HUDEP-2 (cell line): Measurements from ENCODE around the gene KCNH2.
"Not testable (repeated sequence)": the region's sequence is repeated elsewhere in the genome, so short reads cannot be mapped to it uniquely, and the experiment has no call there.

Source experiments
- DNase-seq, 76 experiments: peaks; one replicate each; lab custom pipeline; 2025; ENCODE audit not compliant: unreplicated experiment in 76 of 76; lab: John Stamatoyannopoulos, UW

The KCNH2 gene

DNA sequence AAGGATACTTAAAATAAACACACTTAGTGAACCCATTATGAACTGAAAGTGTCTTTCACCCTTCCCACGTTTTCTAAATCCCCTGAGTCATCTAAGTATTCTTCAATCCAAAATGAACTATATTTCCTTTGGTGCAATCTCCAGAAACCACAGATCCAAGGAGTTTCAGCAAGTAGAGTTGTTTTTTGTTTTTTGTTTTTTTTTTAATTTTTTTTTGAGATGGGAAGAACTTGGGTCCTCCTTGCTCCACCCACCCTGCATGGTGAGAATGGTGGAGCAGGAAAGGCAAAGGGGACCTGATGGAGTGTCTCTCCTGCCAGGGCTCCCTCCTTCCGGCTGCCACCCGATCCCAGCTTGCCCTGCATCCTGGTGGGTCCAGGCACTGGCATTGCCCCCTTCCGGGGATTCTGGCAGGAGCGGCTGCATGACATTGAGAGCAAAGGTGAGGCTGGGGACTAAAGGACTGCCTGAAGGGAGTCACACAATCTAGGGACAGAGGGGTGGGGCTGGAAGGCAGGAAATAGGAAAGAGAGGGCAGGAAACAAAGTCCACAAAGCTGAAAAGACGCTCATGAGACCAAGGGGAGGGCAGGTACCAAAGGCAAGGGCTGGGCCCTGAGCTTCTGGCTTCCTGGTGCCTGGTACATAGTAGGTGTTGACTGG, 34.0 kb upstream of the KCNH2 start:
- no peak for DNase-seq

DNA sequence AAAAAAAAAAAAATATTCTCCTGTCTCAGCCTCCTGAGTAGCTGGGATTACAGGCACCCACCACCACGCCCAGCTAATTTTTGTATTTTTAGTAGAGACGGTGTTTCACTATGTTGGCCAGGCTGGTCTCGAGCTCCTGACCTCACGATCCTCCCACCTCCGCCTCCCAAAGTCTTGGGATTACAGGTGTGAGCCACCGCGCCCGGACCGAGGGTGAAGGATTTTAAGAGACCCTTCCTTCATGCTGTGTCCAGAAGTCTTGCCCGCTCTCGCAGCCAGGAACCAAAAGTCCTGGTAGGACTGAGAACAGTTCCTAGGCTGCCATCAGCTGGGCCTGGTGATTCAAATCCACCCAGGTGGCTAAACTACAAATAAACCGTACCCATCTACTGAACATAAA, 33.5 kb upstream of the KCNH2 start:
- not testable (repeated sequence) for DNase-seq

DNA sequence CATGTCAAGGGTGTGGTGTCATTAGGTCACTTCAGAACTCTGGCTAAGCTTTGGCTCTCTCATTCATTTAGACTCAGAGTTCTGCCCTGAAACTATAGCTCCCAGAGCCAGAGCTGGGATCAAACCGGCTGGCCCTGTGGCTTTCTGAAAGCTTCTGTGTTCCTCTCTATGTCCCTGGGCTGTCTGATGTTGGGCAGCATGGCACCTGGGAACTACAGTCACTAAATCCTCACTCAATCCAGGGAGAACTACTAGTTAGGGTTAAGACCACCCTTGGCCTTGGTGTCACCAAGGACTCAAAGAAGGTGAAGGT, 32.9 kb upstream of the KCNH2 start:
- peak in 5 of 76 experiments; percentile 13 to 43 (median 33) for DNase-seq

DNA sequence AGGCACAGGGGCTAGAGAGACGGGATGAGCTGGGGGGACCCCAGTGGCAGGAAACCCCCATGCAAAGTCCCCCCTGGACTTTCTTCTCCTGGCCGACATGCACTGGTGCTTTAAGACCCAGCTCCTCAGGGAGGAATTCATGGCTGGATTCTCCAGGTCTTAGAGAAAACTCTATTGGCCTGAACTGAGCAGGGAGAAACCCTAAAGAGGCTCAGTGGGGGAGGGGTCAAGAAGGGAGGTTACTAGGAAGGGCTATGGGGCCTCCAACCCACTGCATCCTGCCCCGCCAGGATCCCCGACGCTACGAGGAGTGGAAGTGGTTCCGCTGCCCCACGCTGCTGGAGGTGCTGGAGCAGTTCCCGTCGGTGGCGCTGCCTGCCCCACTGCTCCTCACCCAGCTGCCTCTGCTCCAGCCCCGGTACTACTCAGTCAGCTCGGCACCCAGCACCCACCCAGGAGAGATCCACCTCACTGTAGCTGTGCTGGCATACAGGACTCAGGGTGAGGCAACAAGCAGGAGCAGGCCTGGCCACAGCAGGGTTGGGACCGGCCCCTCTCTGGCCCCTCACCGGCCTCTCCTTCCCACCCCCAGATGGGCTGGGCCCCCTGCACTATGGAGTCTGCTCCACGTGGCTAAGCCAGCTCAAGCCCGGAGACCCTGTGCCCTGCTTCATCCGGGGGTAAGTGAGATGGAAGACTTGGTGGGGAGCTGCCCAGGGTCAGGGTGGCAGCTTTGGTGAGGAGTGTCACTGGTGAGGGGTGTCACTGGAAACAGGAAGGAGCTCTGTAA, 32.4 kb upstream of the KCNH2 start:
- DNase-seq = peak in 12 of 76 experiments; percentile 5 to 65 (median 45)

DNA sequence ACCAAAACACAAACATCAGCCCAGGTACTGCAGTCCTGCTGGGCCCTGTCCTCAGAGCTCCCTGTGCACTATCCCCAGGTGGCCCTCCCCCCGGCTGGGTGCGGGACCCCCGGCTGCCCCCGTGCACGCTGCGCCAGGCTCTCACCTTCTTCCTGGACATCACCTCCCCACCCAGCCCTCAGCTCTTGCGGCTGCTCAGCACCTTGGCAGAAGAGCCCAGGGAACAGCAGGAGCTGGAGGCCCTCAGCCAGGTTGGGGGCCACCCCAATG, 31.9 kb upstream of the KCNH2 start:
- DNase-seq = no peak

DNA sequence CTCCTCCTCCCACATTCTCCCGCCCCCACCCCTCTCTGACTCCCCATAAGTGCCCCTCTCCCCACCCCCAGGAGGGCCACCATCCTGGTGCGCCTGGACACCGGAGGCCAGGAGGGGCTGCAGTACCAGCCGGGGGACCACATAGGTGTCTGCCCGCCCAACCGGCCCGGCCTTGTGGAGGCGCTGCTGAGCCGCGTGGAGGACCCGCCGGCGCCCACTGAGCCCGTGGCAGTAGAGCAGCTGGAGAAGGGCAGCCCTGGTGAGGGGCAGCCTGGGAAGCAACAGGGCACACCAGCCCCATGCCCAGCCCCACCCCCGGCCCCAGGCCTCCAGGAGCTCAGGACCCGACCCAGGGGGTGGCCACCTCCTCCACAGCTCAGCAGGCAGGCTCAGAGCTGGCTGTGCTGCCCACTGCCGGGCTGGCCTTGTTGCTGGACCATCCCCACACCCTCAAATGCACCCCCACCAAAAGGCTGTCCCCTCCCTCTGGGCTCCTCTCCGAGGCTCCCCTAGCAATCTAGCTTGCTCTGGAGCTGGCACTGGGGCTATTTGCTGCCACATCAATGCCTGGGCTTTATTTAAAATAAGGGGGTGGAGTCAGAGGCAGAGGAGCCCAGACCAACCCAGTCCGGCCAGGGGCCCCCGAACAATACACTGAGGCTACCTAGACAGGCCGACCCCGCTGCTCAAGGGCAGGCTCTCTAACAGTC, 31.4 kb upstream of the KCNH2 start:
- peak in 28 of 76 experiments; percentile 12 to 80 (median 43) for DNase-seq

DNA sequence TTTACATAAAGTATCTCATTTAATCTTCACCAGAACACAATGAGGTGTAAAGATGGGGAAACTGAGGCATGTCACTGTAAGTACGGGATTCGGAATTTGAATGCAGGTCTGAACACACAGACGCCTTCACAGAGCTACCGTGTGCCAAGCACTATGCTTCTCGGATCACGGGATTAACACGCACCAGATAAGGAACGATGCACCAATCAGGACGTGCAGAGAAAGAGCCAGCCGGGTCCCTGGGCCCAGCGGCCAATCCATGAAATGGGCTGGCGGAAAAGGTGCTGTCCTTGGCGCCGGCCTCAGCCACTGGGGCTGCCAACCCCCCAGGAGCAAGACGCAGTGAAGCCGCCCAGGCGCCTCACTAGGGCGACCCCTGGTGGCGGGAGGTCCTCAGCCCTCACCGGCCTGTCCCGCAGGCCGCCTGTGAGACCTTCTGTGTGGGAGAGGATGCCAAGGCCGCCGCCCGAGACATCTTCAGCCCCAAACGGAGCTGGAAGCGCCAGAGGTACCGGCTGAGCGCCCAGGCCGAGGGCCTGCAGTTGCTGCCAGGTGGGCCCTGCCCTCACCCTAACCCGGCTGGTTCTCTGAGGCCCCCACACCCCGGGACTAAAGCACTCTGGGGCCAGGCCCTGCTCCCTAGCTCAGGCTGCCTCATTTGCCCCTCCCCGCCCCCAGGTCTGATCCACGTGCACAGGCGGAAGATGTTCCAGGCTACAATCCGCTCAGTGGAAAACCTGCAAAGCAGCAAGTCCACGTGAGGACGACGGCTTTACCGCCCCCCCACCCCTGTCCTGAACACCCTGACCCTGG, 30.6 kb upstream of the KCNH2 start:
- peak in 75 of 76 experiments; percentile 74 to 98 (median 94) for DNase-seq

DNA sequence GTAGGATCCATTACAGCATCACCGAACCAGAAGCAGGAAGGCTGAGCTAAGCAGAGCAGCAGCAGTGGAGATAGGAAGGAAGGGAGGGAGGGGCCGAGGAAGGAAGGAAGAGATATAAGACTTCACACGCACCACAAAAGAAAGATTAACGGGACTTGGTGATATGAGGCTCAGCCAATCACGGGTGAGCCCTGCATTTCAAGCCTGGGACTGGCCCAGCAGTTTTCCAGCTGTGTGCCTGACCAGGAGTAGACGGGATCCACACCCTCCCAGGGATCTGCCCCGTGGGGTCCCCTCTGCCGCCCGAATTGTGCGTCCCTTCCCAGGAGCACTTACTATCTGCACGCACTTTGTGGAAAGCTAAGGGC, 30.0 kb upstream of the KCNH2 start:
- peak in 74 of 76 experiments; percentile 28 to 87 (median 67) for DNase-seq

DNA sequence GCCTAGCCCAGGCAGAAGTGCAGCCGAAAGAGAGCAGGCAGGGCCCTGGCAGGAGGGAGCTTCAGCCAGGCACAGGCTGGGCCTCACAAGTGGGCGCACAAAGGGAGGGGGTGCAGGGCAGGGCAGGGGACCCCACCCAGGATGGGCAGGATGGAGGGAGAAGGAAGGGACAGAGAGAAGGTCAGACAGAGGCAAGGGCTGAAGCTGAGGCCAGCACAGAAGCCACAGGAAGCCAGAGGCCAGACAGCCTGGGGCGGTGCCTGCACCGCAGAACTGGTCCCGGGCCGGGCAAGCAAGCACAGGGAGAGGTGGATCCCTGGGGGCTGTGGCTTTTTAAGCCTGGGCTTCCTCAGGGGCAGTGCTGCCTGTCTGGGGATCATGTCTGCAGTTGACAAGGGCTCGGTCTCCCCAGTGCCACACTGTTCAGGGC, 29.4 kb upstream of the KCNH2 start:
- peak in 17 of 76 experiments; percentile 14 to 49 (median 33) for DNase-seq

DNA sequence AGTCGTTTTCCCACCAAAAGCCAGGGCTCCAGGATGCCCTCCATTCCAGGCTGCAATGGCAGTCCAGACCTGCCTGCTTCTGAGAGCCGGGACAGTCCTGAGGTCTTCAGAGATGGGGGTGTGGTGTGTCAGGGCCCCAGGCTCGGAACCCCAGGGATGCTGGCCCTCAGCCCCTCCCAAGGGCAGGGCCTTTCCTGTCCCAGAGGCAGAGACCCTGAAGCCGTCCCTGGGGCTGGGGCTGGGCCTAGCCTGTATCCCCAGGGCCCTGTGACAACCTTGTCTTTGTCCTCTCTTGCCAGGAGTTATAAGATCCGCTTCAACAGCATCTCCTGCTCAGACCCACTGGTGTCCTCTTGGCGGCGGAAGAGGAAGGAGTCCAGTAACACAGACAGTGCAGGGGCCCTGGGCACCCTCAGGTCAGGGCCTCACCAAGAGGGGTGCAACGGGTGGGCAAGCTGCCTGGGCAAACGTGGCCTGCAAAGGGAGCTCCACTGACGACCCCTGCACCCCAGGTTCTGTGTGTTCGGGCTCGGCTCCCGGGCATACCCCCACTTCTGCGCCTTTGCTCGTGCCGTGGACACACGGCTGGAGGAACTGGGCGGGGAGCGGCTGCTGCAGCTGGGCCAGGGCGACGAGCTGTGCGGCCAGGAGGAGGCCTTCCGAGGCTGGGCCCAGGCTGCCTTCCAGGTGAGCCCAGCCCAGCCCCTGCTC, 28.6 kb upstream of the KCNH2 start:
- DNase-seq = no peak

DNA sequence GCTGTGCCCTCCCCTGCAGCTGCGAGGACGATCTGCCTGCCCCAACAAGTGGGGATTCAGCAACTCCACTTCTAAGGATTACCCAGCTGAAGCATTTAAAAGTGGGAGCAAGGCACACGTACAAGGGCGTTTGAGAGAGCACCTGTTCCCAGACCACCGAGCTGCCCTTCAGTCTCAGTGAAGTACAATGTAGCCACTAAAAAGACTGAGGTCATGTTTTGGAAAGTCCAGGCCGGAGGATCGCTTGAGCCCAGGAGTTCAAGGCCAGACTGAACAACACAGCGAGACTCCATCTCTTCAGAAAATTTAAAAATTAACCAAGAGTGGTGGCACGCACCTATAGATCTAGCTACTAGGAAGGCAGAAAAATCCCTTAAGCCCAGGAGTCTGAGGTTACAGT, 27.4 kb upstream of the KCNH2 start:
- no peak for DNase-seq

DNA sequence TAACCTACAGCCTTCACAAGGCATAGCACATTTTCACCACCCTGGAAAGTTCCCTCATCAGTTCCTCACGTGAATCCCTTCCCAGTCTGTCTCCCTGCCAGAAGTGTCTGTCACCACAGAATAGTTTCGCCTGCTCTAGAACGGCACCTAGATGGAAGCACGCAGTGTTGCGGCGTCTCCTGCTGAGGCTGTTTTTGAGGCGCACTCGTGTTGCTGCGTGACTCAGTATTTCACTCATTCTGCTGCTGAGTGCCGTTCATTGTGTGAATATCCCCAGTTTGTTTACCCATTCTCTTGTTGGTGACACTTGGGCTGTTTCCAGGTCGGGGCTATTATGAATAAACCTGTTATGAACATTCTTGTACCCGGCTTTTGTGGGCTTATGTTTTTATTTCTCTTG, 25.5 kb upstream of the KCNH2 start:
- no peak for DNase-seq

DNA sequence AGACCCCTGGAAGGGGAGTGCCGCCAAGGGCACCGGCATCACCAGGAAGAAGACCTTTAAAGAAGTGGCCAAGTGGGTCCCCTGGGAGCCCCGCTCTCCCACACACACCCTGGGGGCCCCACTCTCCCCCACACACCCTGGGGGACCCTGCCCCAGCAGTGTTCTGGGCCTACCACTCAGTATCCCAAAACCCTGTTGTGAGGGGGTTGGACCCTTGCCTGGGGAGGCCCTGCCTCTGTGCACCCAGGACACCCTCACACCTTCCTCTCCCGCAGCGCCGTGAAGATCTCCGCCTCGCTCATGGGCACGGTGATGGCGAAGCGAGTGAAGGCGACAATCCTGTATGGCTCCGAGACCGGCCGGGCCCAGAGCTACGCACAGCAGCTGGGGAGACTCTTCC, 23.4 kb upstream of the KCNH2 start:
- DNase-seq = no peak

DNA sequence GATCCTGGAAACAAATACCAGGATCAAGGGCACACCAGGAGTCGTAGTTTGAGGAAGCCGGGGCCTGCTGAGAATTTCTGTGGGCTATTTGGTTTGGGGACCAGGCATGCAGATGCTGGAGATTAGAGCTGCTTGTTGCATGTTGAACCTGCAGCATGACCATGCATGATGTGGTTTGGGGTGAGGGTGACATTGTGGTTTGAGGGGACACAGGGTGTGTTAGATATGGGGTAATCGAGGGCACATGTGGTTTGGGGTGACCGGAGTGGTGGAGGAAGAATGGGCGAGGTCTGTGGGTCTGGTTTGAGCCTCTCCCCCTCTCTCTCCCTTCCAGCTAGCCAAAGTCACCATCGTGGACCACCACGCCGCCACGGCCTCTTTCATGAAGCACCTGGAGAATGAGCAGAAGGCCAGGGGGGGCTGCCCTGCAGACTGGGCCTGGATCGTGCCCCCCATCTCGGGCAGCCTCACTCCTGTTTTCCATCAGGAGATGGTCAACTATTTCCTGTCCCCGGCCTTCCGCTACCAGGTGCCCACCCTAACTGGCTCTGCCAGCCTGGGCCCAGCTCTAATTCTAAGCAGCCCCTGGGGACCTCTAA, 22.9 kb upstream of the KCNH2 start:
- no peak for DNase-seq

DNA sequence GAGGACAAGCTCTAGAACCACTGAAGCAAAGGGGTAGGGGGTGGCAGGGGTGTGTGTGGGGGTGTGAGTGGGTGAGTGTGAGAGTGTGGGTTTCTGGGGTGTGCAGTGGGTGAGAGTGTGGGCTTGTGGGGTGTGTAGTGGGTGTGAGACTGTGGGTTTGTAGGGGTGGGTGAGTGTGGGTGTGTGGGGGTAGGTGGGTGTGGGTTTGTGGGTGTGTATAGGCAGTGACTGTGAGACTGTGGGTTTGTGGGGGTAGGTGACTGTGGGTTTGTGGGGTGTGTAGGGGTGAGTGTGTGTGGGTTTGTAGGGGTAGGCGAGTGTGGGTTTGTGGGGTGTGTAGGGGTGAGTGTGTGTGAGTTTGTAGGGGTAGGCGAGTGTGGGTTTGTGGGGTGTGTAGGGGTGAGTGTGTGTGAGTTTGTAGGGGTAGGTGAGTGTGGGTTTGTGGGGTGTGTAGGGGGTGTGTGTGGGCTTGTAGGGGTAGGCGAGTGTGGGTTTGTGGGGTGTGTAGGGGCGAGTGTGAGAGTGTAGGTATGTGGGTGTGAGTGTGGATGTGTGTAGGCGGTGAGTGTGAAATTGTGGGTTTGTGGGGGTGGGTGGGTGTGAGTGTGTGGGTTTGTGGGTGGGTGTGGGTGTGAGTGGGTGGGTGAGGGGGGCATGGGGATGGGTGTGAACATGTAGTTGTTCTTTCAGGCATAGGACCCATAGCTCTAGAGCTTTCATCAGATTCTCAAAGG, 21.5 kb upstream of the KCNH2 start:
- no peak for DNase-seq

DNA sequence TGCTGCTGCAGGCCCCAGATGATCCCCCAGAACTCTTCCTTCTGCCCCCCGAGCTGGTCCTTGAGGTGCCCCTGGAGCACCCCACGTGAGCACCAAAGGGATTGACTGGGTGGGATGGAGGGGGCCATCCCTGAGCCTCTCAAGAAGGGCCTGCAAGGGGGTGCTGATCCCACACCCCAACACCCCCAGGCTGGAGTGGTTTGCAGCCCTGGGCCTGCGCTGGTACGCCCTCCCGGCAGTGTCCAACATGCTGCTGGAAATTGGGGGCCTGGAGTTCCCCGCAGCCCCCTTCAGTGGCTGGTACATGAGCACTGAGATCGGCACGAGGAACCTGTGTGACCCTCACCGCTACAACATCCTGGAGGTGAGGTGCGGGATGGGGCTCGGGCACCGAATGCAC, 20.9 kb upstream of the KCNH2 start:
- DNase-seq = no peak

DNA sequence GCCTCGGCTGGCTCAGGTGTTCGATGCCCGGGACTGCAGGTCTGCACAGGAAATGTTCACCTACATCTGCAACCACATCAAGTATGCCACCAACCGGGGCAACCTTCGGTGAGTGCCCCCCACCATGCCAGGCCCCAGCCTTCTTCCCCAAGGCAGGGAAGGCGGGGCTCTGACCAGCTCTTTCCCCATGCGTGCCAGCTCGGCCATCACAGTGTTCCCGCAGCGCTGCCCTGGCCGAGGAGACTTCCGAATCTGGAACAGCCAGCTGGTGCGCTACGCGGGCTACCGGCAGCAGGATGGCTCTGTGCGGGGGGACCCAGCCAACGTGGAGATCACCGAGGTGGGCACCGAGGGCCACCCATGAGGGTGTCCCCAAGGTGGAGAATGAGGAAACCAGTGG, 20.2 kb upstream of the KCNH2 start:
- no peak for DNase-seq

DNA sequence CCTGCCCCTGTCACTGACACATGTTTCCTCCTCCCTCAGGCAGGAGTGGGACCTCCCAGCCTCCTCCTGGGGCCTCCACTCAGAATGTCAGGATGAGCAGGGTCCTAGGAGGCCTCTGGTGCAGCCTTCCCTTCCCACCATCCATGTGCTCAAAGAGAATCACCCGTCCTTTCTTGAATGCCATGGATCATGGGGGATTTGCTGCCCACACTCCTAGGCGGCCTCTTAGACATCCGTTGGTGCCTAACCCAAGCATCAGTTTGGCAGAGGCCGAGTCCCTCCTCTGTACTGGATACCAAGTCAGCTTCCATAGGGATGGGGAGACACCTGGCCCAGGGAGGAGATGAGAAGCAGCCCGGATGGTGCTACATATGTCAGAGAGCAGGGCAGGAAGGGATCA, 19.7 kb upstream of the KCNH2 start:
- no peak for DNase-seq

DNA sequence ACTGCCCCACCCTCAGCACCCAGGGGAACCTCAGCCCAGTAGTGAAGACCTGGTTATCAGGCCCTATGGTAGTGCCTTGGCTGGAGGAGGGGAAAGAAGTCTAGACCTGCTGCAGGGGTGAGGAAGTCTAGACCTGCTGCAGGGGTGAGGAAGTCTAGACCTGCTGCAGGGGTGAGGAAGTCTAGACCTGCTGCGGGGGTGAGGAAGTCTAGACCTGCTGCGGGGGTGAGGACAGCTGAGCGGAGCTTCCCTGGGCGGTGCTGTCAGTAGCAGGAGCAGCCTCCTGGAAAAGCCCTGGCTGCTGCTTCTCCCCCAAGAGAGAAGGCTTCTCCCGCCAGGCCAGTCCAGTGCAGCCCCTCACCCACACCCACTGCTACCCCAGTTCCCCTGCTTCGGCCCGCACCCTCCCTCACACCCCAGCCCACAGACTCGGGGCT, 19.0 kb upstream of the KCNH2 start:
- DNase-seq = no peak
